ENCODE results near the gene HS1BP3.

GRCh38 chr2:20594957-20595356, 55.9 kb downstream of the HS1BP3 start:
- no peak for TF ChIP-seq CTCF (IDR thresholded peaks at IDR 0.05)
- no peak for TF ChIP-seq POLR2A (IDR thresholded peaks at IDR 0.05)
- TF ChIP-seq POLR2AphosphoS5 (IDR thresholded peaks at IDR 0.05), result no peak
